A673 (cell line): Measurements from ENCODE around the gene ZNF57.

ENCODE experiments used
- EZH2 ChIP-seq: fragments of 200-600 bp; sonication (generic); IDR thresholded peaks from 2 replicates; pipeline ENCODE4 v1.6.1; 2017; ENCODE audit warnings: borderline replicate concordance, low read depth, mild to moderate bottlenecking, mixed read lengths, antibody characterized with exemption, low read length; ENCODE audit not compliant: poor library complexity, severe bottlenecking
- TF ChIP-seq, protein P1 (sequence below): fragments of 300-800, 200-600 bp; sonication (generic); conservative IDR thresholded peaks from 2 replicates; pipeline ENCODE4 v1.5.1; 2017; ENCODE audit warnings: low read depth, mild to moderate bottlenecking, antibody characterized with exemption, low read length, moderate library complexity, mixed read lengths

DNA sequence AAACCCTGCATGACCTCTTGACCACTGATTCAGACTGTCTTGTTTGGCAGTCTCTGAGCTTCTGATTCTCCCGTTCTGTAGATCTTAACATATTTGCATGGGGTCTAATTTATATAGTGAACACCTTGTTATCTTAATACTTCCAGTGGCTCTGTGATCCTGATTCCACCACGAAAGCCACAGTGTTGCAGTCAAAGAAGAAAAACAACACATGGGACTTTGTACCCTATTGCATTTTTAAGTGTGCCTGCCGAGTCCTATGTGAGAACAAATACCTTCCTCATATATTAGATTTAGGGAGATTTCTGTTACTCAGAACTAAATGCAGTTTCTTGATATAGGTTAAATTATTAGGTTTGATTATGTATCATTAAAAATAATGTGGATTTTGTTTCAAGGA, 45.9 kb upstream of the ZNF57 start:
- TF ChIP-seq, protein P1, sequence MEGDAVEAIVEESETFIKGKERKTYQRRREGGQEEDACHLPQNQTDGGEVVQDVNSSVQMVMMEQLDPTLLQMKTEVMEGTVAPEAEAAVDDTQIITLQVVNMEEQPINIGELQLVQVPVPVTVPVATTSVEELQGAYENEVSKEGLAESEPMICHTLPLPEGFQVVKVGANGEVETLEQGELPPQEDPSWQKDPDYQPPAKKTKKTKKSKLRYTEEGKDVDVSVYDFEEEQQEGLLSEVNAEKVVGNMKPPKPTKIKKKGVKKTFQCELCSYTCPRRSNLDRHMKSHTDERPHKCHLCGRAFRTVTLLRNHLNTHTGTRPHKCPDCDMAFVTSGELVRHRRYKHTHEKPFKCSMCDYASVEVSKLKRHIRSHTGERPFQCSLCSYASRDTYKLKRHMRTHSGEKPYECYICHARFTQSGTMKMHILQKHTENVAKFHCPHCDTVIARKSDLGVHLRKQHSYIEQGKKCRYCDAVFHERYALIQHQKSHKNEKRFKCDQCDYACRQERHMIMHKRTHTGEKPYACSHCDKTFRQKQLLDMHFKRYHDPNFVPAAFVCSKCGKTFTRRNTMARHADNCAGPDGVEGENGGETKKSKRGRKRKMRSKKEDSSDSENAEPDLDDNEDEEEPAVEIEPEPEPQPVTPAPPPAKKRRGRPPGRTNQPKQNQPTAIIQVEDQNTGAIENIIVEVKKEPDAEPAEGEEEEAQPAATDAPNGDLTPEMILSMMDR, result no peak
- TF ChIP-seq EZH2, result no peak
